HEK293 (cell line): ENCODE data around the gene PPP1R14C.

ENCODE experiments used
- CTCF ChIA-PET: fragments of 350-600 bp; formaldehyde crosslinking; extraction: SDS; loops from one replicate; lab custom pipeline; 2021; ENCODE audit warnings: antibody characterized with exemption; lab: Yijun Ruan, JAX
- POLR2A ChIA-PET: fragments of 300-600 bp; formaldehyde crosslinking; extraction: SDS; loops from one replicate; lab custom pipeline; 2020; ENCODE audit warnings: antibody characterized with exemption, inconsistent platforms; lab: Yijun Ruan, JAX
- H3K27ac ChIP-seq: fragments of 200-500 bp; sonication (Bioruptor generic); 2 replicates; pipeline ENCODE4 v1.5.1; 2014; ENCODE audit warnings: low read depth, low read length, control low read depth, inconsistent platforms; ENCODE audit errors: extremely low read depth
- H3K36me3 ChIP-seq, 2 experiments: fragments of 200-500 bp in 1 of 2; sonication (Bioruptor generic) in 1 of 2; 1 replicate in 1 of 2; 2 replicates in 1 of 2; pipeline ENCODE4 v1.5.1; 2014 to 2017; ENCODE audit warnings: inconsistent platforms in 2 of 2, low read length in 2 of 2; ENCODE audit not compliant: control insufficient read depth in 2 of 2, insufficient read depth in 1 of 2
- H3K4me1 ChIP-seq: fragments of 200-500 bp; sonication (Bioruptor generic); 2 replicates; pipeline ENCODE4 v1.5.1; 2014; ENCODE audit warnings: mild to moderate bottlenecking, low read length, inconsistent platforms; ENCODE audit not compliant: control insufficient read depth, insufficient read depth
- H3K4me3 ChIP-seq: 2 replicates; pipeline ENCODE4 v1.5.1; 2011; ENCODE audit warnings: low read depth, mild to moderate bottlenecking, control low read depth, low read length, moderate library complexity
- H3K9me3 ChIP-seq: fragments of 200-500 bp; sonication (Bioruptor generic); 2 replicates; pipeline ENCODE4 v1.5.1; 2014; ENCODE audit warnings: low read depth, low read length, inconsistent platforms; ENCODE audit not compliant: control insufficient read depth, insufficient read depth
- GFI1B ChIP-seq: fragments of 450-650 bp; formaldehyde crosslinking; IDR thresholded peaks from 2 replicates; pipeline ENCODE4 v1.5.1; 2016; ENCODE audit warnings: missing biosample characterization, missing genetic modification characterization
- HOXC10 ChIP-seq: sonication (generic); formaldehyde crosslinking; IDR thresholded peaks from 2 replicates; pipeline ENCODE4 v1.8.1; 2023; ENCODE audit warnings: mild to moderate bottlenecking, missing genetic modification reagents
- IKZF3 ChIP-seq: fragments of 450-650 bp; IDR thresholded peaks from 2 replicates; pipeline ENCODE4 v1.5.0; 2018; ENCODE audit warnings: missing biosample characterization, mild to moderate bottlenecking, missing genetic modification characterization, moderate library complexity
- RBAK ChIP-seq: fragments of 450-650 bp; formaldehyde crosslinking; IDR thresholded peaks from 2 replicates; pipeline ENCODE4 v1.5.1; 2016; ENCODE audit warnings: missing biosample characterization, missing genetic modification characterization
- SETDB1 ChIP-seq: IDR thresholded peaks from one replicate; pipeline ENCODE4 v1.6.1; 2017; ENCODE audit warnings: mild to moderate bottlenecking, low read length, moderate library complexity, mixed read lengths; ENCODE audit not compliant: insufficient read length
- TSHZ1 ChIP-seq: fragments of 450-650 bp; formaldehyde crosslinking; IDR thresholded peaks from 2 replicates; pipeline ENCODE4 v1.5.1; 2016; ENCODE audit warnings: missing biosample characterization, missing genetic modification characterization, borderline replicate concordance
- ZBTB10 ChIP-seq: fragments of 450-650 bp; formaldehyde crosslinking; IDR thresholded peaks from 2 replicates; pipeline ENCODE4 v1.5.1; 2016; ENCODE audit warnings: missing biosample characterization, missing genetic modification characterization
- ZBTB48 ChIP-seq: fragments of 450-650 bp; formaldehyde crosslinking; IDR thresholded peaks from 2 replicates; pipeline ENCODE4 v1.5.1; 2016; ENCODE audit warnings: missing biosample characterization, missing genetic modification characterization
- ZFP69B ChIP-seq: fragments of 450-650 bp; formaldehyde crosslinking; IDR thresholded peaks from 2 replicates; pipeline ENCODE4 v1.5.1; 2016; ENCODE audit warnings: missing biosample characterization, missing genetic modification characterization
- ZNF146 ChIP-seq: fragments of 450-650 bp; formaldehyde crosslinking; IDR thresholded peaks from 2 replicates; pipeline ENCODE4 v1.5.1; 2016; ENCODE audit warnings: missing biosample characterization, missing genetic modification characterization
- ZNF16 ChIP-seq: fragments of 450-650 bp; formaldehyde crosslinking; IDR thresholded peaks from 2 replicates; pipeline ENCODE4 v1.5.1; 2016; ENCODE audit warnings: low read depth, missing biosample characterization, missing genetic modification characterization
- ZNF174 ChIP-seq: fragments of 450-650 bp; formaldehyde crosslinking; IDR thresholded peaks from 2 replicates; pipeline ENCODE4 v1.5.0; 2017; ENCODE audit warnings: missing biosample characterization, mild to moderate bottlenecking, missing genetic modification characterization
- ZNF292 ChIP-seq: fragments of 450-650 bp; formaldehyde crosslinking; IDR thresholded peaks from 2 replicates; pipeline ENCODE4 v1.5.1; 2016; ENCODE audit warnings: low read depth, missing biosample characterization, missing genetic modification characterization, borderline replicate concordance
- ZNF37A ChIP-seq: fragments of 450-650 bp; IDR thresholded peaks from 2 replicates; pipeline ENCODE4 v1.5.1; 2018; ENCODE audit warnings: missing biosample characterization, missing genetic modification characterization
- ZNF561 ChIP-seq: fragments of 450-650 bp; IDR thresholded peaks from 2 replicates; pipeline ENCODE4 v1.5.1; 2018; ENCODE audit warnings: missing biosample characterization, missing genetic modification characterization, borderline replicate concordance
- ZNF610 ChIP-seq: fragments of 450-650 bp; formaldehyde crosslinking; IDR thresholded peaks from 2 replicates; pipeline ENCODE4 v1.5.1; 2016; ENCODE audit warnings: missing biosample characterization, missing genetic modification characterization, borderline replicate concordance
- ZNF639 ChIP-seq: fragments of 450-650 bp; formaldehyde crosslinking; IDR thresholded peaks from 2 replicates; pipeline ENCODE4 v1.5.1; 2016; ENCODE audit warnings: missing biosample characterization, missing genetic modification characterization
- ZNF654 ChIP-seq: fragments of 450-650 bp; formaldehyde crosslinking; IDR thresholded peaks from 2 replicates; pipeline ENCODE4 v1.5.1; 2016; ENCODE audit warnings: low read depth, missing biosample characterization, missing genetic modification characterization
- ZNF701 ChIP-seq: fragments of 450-650 bp; formaldehyde crosslinking; IDR thresholded peaks from 2 replicates; pipeline ENCODE4 v1.5.1; 2016; ENCODE audit warnings: missing biosample characterization, missing genetic modification characterization
- ZNF76 ChIP-seq: fragments of 450-650 bp; formaldehyde crosslinking; IDR thresholded peaks from 2 replicates; pipeline ENCODE4; 2016; ENCODE audit warnings: low read depth, missing biosample characterization, missing genetic modification characterization, borderline replicate concordance
- ZNF785 ChIP-seq: fragments of 450-650 bp; formaldehyde crosslinking; IDR thresholded peaks from 2 replicates; pipeline ENCODE4 v1.5.1; 2016; ENCODE audit warnings: missing biosample characterization, missing genetic modification characterization
- ZNF837 ChIP-seq: fragments of 450-650 bp; formaldehyde crosslinking; IDR thresholded peaks from 2 replicates; pipeline ENCODE4 v1.5.1; 2016; ENCODE audit warnings: missing biosample characterization, missing genetic modification characterization
- TF ChIP-seq, protein P1 (sequence below): fragments of 450-650 bp; formaldehyde crosslinking; IDR thresholded peaks from 2 replicates; pipeline ENCODE4 v1.5.1; 2017; ENCODE audit warnings: missing biosample characterization, missing genetic modification characterization

The PPP1R14C gene

DNA sequence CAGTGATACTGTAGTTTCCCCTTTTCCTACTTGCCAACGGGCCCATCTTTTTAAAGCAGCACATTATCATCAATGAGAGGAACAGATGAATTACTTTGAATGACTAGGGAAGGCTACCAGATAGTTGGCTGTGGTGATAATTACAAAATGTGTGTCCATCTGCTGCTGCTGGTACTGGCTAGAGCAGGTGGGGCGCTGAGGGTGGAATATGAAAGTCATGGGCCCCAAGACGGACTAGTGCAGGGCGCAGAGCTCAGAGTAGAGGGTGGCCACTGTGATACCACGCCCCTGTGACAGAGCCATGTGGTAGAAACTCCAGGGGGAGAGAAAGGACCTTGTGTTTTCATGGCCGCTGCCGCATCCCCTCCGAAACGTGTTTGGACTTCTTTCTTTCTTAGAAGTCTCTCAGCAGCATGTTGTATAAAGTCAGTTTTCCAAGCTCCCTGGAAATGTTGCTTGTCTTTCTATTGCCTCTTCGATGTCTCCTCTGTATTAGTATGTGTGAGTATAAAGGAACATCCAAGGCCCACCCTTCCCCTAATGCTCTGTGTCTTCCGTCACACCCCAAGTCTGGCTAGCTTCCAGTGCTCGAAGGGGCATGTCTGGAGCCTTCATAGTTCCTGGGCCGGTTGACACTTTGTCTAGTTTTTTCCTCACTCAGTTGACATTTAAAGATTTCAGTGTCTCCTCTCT is 88.1 kb downstream of the PPP1R14C start:
- TF ChIP-seq ZNF174 (tag by site-specific recombination) = no peak
- no peak for TF ChIP-seq ZNF561 (tag by site-specific recombination)
- no peak for TF ChIP-seq SETDB1
- no peak for TF ChIP-seq ZNF146 (tag by site-specific recombination)
- TF ChIP-seq ZNF785 (tag by site-specific recombination) = no peak
- TF ChIP-seq RBAK (tag by site-specific recombination) = no peak
- no peak for TF ChIP-seq ZNF16
- no peak for TF ChIP-seq ZFP69B (tag by site-specific recombination)
- no peak for TF ChIP-seq IKZF3
- no peak for TF ChIP-seq ZNF37A (tag by site-specific recombination)
- TF ChIP-seq ZNF639 = no peak
- no peak for TF ChIP-seq ZNF610 (tag by site-specific recombination)
- TF ChIP-seq ZNF76 (tag by site-specific recombination) = no peak
- no peak for TF ChIP-seq GFI1B (tag by site-specific recombination)
- no peak for TF ChIP-seq ZNF292 (tag by site-specific recombination)
- TF ChIP-seq ZBTB48 (tag by site-specific recombination) = no peak
- no peak for TF ChIP-seq HOXC10 (CRISPR knock-in tag)
- TF ChIP-seq TSHZ1 = no peak
- TF ChIP-seq ZNF654 (tag by site-specific recombination) = no peak
- TF ChIP-seq, all 188 proteins: peak for 0
- ChIA-PET CTCF (interaction anchor here (0.6 to 0.9 kb wide), 3 partner anchors 105 to 261 kb away, joined by 3 to 4 read pairs (median 3); no protein-coding TSS in a partner anchor), POLR2A (no interaction called here)
- Histone ChIP-seq H3K4me3 (no peak overlapping the region), H3K4me1 (no peaks in the 10 kb centered on the region), H3K9me3 (no peaks in the 10 kb centered on the region), H3K27ac (no peak overlapping the region), H3K36me3 (peaks cover 0 to 5% of the 10 kb centered on the region in 2 experiments; a peak in 1 of 3 replicates)

DNA sequence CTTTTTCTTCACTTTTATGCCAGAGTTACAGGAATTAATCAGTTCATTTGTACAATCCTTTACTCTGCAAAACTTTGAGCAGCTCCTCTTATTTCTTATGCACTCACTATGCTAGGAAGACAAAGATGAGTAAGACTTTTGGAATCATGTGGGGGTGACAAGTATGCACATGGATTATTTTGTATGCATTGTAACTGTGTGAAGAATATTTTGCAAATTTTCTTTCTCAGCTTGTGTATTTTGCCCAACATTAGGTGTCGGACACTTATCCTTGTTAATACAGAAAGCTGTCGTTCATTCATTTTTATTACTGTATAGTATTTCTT is 88.6 kb downstream of the PPP1R14C start:
- CTCF ChIA-PET = interaction anchor here (0.6 to 0.9 kb wide), 3 partner anchors 105 to 260 kb away, joined by 3 to 4 read pairs (median 3); no protein-coding TSS in a partner anchor
- H3K4me3 ChIP-seq = no peak overlapping the region
- no peaks in the 10 kb centered on the region for H3K4me1 ChIP-seq
- H3K27ac ChIP-seq = no peak overlapping the region
- H3K36me3 ChIP-seq = peaks cover 0 to 5% of the 10 kb centered on the region in 2 experiments; a peak in 1 of 3 replicates
- H3K9me3 ChIP-seq = no peaks in the 10 kb centered on the region
- POLR2A ChIA-PET = no interaction called here
- TF ChIP-seq ZNF610 (tag by site-specific recombination) (no peak), ZNF837 (tag by site-specific recombination) (no peak), ZNF16 (no peak), ZBTB10 (tag by site-specific recombination) (no peak), ZNF701 (no peak)
- TF ChIP-seq, protein P1, sequence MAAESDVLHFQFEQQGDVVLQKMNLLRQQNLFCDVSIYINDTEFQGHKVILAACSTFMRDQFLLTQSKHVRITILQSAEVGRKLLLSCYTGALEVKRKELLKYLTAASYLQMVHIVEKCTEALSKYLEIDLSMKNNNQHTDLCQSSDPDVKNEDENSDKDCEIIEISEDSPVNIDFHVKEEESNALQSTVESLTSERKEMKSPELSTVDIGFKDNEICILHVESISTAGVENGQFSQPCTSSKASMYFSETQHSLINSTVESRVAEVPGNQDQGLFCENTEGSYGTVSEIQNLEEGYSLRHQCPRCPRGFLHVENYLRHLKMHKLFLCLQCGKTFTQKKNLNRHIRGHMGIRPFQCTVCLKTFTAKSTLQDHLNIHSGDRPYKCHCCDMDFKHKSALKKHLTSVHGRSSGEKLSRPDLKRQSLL = no peak
